OCI-LY3 (cell line): Measurements from ENCODE around the gene CSRNP3.

Experiments used
- EZH2phosphoT487 ChIP-seq: fragments of 200-600 bp; shearing (Covaris generic); IDR thresholded peaks from 2 replicates; pipeline ENCODE4 v1.6.1; 2018; ENCODE audit warnings: antibody characterized with exemption, mixed run types, low read depth
- TF ChIP-seq, protein P1 (sequence below): fragments of 200-600, 300-600 bp; sonication (generic); IDR thresholded peaks from 2 replicates; pipeline ENCODE4 v1.5.1; 2014; ENCODE audit warnings: antibody characterized with exemption, low read length, low read depth

DNA sequence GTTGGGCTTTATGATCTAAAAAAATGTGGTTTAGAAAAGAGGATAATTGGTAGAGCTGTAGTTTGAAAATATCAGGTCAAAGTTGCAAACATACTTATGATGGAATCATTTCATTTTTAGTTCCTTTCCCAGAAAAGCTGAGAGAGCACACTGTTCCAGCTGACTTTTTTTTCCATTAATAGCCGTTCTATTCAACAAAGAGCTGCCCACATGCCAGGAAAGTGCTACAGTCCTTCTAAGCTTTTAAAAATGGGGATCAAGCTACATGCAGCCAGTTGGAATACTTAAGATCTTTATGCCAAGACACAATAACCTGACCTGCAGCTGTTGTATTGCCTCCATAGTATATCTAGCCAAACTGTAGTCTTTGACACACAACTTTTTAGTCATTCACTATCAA lies 213.0 kb downstream of the CSRNP3 start:
- TF ChIP-seq, protein P1, sequence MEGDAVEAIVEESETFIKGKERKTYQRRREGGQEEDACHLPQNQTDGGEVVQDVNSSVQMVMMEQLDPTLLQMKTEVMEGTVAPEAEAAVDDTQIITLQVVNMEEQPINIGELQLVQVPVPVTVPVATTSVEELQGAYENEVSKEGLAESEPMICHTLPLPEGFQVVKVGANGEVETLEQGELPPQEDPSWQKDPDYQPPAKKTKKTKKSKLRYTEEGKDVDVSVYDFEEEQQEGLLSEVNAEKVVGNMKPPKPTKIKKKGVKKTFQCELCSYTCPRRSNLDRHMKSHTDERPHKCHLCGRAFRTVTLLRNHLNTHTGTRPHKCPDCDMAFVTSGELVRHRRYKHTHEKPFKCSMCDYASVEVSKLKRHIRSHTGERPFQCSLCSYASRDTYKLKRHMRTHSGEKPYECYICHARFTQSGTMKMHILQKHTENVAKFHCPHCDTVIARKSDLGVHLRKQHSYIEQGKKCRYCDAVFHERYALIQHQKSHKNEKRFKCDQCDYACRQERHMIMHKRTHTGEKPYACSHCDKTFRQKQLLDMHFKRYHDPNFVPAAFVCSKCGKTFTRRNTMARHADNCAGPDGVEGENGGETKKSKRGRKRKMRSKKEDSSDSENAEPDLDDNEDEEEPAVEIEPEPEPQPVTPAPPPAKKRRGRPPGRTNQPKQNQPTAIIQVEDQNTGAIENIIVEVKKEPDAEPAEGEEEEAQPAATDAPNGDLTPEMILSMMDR, result no peak
- no peak for TF ChIP-seq EZH2phosphoT487
